ENCODE data around the gene LSAMP. TPM values are rescaled to one million over a fixed set of nuclear protein-coding genes. Genes with fewer than 3 reads are reported as not detected.
A peak's percentile ranks its signal among the peaks of the same experiment; 100 is the strongest.

LSAMP gene
- total and polyA plus RNA-seq, 8 donors, result 17.3 to 28.0 (median 26.0) TPM

- no peaks in the 10 kb centered on the region for H3K27me3 ChIP-seq
- H3K9me3 ChIP-seq, result no peaks in the 10 kb centered on the region
- ATAC-seq (peak; percentile 32), DNase-seq (no peak)
- no peak overlapping the region for H3K27ac ChIP-seq
- H3K4me1 ChIP-seq, result no peaks in the 10 kb centered on the region
- no peak for TF ChIP-seq CTCF (IDR thresholded peaks at IDR 0.05)
- intact Hi-C loops (cut with DNase I), result no loop called here
- H3K36me3 ChIP-seq, result no peaks in the 10 kb centered on the region
- H3K4me3 ChIP-seq, result no peak overlapping the region
Observed at GRCh38 chr3:115823083-115823482, 622.2 kb downstream of the LSAMP start.

GRCh38 chr3:115822579-115822978 lies 622.7 kb downstream of the LSAMP start:
- Histone ChIP-seq H3K4me1 (no peaks in the 10 kb centered on the region), H3K4me3 (no peak overlapping the region), H3K36me3 (no peaks in the 10 kb centered on the region), H3K9me3 (no peaks in the 10 kb centered on the region), H3K27me3 (no peaks in the 10 kb centered on the region), H3K27ac (no peak overlapping the region)
- TF ChIP-seq CTCF (IDR thresholded peaks at IDR 0.05), result no peak
- intact Hi-C loops (cut with DNase I), result no loop called here
- ATAC-seq, result no peak
- DNase-seq, result no peak

GRCh38 chr3:115819785-115820384 lies 625.4 kb downstream of the LSAMP start:
- H3K27ac ChIP-seq, result no peak overlapping the region
- H3K4me1 ChIP-seq, result no peaks in the 10 kb centered on the region
- intact Hi-C loops (cut with DNase I), result loop anchor here in 1 of 2 donors (10.0 kb wide), 1 partner anchor 605 kb away; no protein-coding TSS in a partner anchor
- H3K27me3 ChIP-seq, result no peaks in the 10 kb centered on the region
- no peaks in the 10 kb centered on the region for H3K9me3 ChIP-seq
- H3K4me3 ChIP-seq, result no peak overlapping the region
- H3K36me3 ChIP-seq, result no peaks in the 10 kb centered on the region
- TF ChIP-seq CTCF (IDR thresholded peaks at IDR 0.05), result peak; percentile 91 to 92
- ATAC-seq (peak; percentile 96), DNase-seq (peak in 3 of 4 donors; percentile 50 to 90 (median 66))

- no peaks in the 10 kb centered on the region for H3K4me1 ChIP-seq
- H3K27me3 ChIP-seq, result no peaks in the 10 kb centered on the region
- no peaks in the 10 kb centered on the region for H3K9me3 ChIP-seq
- peak; percentile 86 to 91 for TF ChIP-seq CTCF (IDR thresholded peaks at IDR 0.05)
- no peak overlapping the region for H3K4me3 ChIP-seq
- peak; percentile 90 for ATAC-seq
- DNase-seq, result peak in 3 of 4 donors; percentile 42 to 69 (median 49)
- intact Hi-C loops (cut with DNase I), result loop anchor here in 1 of 2 donors (10.0 kb wide), 1 partner anchor 600 kb away; no protein-coding TSS in a partner anchor
- no peaks in the 10 kb centered on the region for H3K36me3 ChIP-seq
- no peak overlapping the region for H3K27ac ChIP-seq
Observed at GRCh38 chr3:115814778-115815380, 630.4 kb downstream of the LSAMP start.

- no peaks in the 10 kb centered on the region for H3K36me3 ChIP-seq
Observed at GRCh38 chr3:115814006-115814405, 631.3 kb downstream of the LSAMP start.

More at GRCh38 chr3:115814006-115814405, 631.3 kb downstream of the LSAMP start:
- ATAC-seq, result no peak
- intact Hi-C loops (cut with DNase I), result loop anchor here in 1 of 2 donors (10.0 kb wide), 1 partner anchor 599 kb away; no protein-coding TSS in a partner anchor
- no peaks in the 10 kb centered on the region for H3K4me1 ChIP-seq
- H3K27ac ChIP-seq, result no peak overlapping the region
- no peak for TF ChIP-seq CTCF (IDR thresholded peaks at IDR 0.05)
- H3K27me3 ChIP-seq, result no peaks in the 10 kb centered on the region
- no peak overlapping the region for H3K4me3 ChIP-seq
- H3K9me3 ChIP-seq, result no peaks in the 10 kb centered on the region
- DNase-seq, result no peak

All from left lung (tissue), 10 donors.